HG02938 (cell line): ENCODE results near the gene AKAP1.
"Not testable (repeated sequence)": the region's sequence is repeated elsewhere in the genome, so short reads cannot be mapped to it uniquely, and the experiment has no call there.

Experiments
- ATAC-seq: cut with Tn5 transposase; IDR thresholded peaks from one replicate; pipeline ENCODE4 v1.9.1; 2021; ENCODE audit warnings: mild to moderate bottlenecking, moderate library complexity; ENCODE audit not compliant: unreplicated experiment

The AKAP1 gene

DNA sequence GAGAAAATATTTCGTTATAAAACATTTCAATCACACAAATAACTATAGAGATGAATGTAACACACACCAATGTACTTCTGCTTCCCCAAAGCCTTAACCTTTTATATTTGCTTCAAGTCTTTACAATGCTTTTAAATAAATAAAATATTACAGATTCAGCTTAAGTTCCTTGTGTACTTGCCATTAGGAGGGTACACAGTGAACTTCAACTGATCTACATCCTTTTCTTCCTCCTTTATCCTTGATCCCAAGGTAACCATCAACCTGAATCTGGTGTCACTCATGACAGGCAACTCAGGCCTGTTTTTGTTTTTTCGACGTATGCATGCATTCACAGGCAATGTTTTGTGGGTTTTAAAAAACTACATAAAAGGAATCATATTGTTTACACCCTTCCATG is 9.3 kb upstream of the AKAP1 start:
- ATAC-seq, result no peak

DNA sequence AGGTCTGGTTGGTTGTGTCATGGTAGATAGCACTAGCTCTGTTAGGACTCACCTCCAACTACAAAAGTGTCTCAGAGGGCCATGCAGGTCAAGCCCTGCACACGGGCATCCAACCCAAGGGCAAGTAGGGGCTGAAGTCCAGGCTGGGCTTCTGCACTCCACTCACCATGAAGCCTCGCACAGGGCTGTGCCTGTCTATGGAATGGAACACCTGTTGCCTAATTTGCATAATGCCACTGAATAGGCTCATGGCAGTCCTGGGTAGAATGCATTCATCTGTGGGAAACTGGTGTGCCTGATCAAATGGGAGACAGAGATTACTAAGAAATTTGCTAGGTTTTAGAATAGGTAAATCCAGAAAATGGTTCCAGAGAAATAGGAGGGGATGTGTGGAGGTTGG is 8.0 kb upstream of the AKAP1 start:
- ATAC-seq, result no peak

GRCh38 chr17:57078274-57078673 is 6.8 kb upstream of the AKAP1 start:
- no peak for ATAC-seq

DNA sequence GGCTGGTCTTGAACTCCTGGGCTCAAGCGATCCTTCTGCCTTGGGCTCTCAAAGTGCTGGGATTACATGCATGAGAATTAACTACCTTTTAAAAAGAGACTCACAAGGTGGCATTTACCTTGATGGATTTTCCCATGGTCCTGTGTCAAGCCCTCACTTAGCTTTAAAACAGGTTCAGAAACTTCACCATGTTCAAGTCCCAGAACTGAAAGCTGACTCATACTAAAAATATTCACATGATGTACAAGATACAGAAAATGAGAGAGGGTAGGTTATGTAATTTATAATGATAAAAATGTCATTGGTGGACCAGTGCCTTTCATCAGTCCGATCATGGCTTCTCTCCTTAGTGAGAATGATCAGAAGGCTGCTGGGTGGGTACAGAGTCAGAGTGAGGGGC is 4.3 kb upstream of the AKAP1 start:
- ATAC-seq, result no peak

- ATAC-seq, result no peak
Measured at GRCh38 chr17:57082441-57082840, 2.6 kb upstream of the AKAP1 start.

GRCh38 chr17:57084361-57084801 is 665 bp upstream of the AKAP1 start:
- ATAC-seq, result peak; percentile 27

GRCh38 chr17:57085448-57086068 is 512 bp downstream of the AKAP1 start:
- ATAC-seq, result peak; percentile 32

GRCh38 chr17:57086069-57086930 is 1.3 kb downstream of the AKAP1 start:
- ATAC-seq, result no peak

GRCh38 chr17:57088298-57088697 is 3.3 kb downstream of the AKAP1 start:
- no peak for ATAC-seq

DNA sequence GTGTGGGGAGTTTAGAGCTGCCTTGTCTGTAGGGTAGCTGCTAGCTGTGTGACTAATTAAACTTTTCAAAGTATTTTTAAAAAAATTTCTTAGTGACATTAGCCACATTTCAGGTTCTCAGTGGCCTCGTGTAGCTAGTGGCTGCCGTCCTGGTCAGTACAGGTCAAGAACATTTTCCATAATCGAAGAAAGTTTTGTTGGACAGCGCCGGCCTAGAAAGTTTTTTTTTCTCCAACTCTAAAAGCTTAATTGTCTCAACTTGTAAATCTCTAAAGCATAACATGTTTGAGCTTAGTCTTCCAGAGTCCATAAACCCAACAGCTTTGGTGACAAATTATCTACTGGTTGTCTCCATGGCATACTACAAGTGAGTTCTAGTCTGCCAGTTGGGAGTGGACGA is 4.3 kb downstream of the AKAP1 start:
- ATAC-seq, result no peak

DNA sequence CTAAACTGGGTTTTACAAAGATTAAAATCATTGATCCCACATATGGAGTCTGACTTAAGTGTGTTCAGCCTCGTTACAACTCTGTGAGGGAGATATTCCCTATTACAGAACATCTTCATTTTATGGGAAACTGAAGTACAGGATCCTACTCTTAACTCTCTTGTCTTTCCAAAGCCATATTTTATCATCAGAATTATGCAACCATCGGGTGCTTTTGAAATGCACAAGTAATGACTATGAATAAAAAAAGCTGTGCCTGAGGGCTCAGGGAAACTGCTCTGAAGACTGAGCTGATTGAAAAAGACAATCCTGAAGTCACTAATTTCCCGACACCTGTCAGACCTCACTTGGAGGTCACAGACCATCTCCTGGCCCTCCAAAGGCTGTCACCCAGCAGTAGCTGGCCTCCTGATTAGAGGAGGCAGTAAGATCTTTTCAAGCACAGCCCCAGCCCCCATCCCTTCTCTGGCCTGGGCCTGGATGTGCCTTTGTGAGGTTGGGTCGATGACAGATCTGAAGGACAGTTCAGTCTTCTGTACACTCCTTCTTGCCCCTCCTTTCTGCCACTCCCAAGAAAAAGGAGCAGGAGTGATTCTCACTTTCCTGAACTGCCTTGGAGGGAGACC is 5.6 kb downstream of the AKAP1 start:
- ATAC-seq, result no peak

- no peak for ATAC-seq
Measured at GRCh38 chr17:57091186-57091618, 6.2 kb downstream of the AKAP1 start.

- no peak for ATAC-seq
Measured at GRCh38 chr17:57092171-57092570, 7.1 kb downstream of the AKAP1 start.

- no peak for ATAC-seq
Measured at GRCh38 chr17:57092779-57093178, 7.7 kb downstream of the AKAP1 start.

DNA sequence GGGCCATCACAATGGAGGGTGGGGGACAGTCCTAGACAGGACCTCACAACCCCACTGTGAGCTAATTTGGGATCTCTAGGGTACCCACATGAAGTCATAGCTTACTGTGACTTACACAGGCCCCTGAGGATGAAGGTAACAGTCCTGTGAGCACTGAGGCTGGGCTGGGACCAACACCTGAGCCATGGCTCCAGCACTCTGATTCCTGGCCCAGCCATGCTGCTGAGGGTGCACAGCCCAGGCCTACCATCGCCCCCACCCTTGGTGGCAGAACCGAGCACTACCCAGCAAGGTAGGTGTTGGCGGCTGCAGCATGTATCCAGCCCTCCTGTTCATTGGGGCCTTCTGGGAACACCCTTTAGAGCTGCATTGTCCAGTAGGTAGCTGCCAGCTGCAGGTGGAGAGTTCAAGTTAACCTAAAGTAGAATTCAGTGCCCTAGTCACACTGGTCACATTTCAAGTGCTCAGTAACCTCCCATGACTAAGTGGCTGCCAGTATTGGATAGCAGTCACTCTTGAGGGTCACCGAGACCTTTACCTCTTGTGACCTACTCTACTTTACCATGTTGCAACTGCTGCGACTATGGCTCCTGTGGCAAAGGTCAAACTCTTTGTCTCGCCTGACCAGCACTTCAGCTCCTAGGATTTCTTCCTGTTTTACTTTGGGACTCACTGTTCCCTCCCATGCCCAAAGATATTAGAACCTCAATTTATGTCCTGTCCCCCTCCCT is 11.6 kb downstream of the AKAP1 start:
- no peak for ATAC-seq

GRCh38 chr17:57097832-57098421 is 12.9 kb downstream of the AKAP1 start:
- no peak for ATAC-seq

- peak; percentile 77 for ATAC-seq
Measured at GRCh38 chr17:57099165-57099564, 14.1 kb downstream of the AKAP1 start.

DNA sequence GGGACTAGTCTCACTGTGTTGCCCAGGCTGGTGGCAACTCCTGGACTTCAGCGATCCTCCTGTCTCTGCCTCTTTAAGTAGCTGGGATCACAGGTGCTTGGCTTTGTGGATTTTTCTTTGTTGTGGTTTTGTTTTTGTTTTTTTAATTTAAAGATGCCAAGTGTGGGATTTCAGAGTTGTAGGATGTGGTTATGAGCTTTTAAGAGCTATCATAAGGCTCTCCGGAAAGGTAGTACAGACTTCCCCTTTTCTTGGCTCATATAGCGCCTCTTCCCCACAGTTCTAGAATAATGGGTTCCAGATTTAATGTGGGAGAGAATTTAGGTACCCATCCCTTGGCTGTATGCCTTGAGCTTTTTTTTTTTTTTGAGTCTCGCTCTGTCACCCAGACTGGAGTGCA is 17.1 kb downstream of the AKAP1 start:
- ATAC-seq, result no peak

GRCh38 chr17:57102660-57103059 is 17.6 kb downstream of the AKAP1 start:
- not testable (repeated sequence) for ATAC-seq

GRCh38 chr17:57104461-57105175 is 19.6 kb downstream of the AKAP1 start:
- ATAC-seq, result no peak
